GM19467 (cell line): ENCODE data around the gene CRYZL1.
A peak's percentile ranks its signal among the peaks of the same experiment; 100 is the strongest.

Experiments used
- ATAC-seq: cut with Tn5 transposase; IDR thresholded peaks from one replicate; pipeline ENCODE4 v1.9.1; 2021; ENCODE audit warnings: mild to moderate bottlenecking, moderate library complexity; ENCODE audit not compliant: unreplicated experiment

Gene CRYZL1

GRCh38 chr21:33542640-33543504 lies 98.7 kb downstream of the CRYZL1 start, which contains the start of gene SON:
Gene SON, plus strand, starts transcription at chr21:33543038. Its CDS starts 55 bp downstream, at chr21:33543093.
- peak; percentile 94 for ATAC-seq

GRCh38 chr21:33541756-33542639 lies 99.5 kb downstream of the CRYZL1 start, which contains the start of gene GART:
Gene GART, minus strand, starts transcription at chr21:33542117. Its CDS starts 2,802 bp downstream, at chr21:33539315.
- ATAC-seq = peak; percentile 41

- no peak for ATAC-seq
These were observed 100.3 kb downstream of the CRYZL1 start for GRCh38 chr21:33541105-33541711.

- no peak for ATAC-seq
These were observed 100.8 kb downstream of the CRYZL1 start for GRCh38 chr21:33540711-33541104.

- no peak for ATAC-seq
These were observed 101.9 kb downstream of the CRYZL1 start for GRCh38 chr21:33539616-33540015.
